Choroid plexus epithelial cell (primary cell): ENCODE measurements around the gene GIMAP2.

Source experiments
- DNase-seq: peaks from one replicate; pipeline ENCODE4 v3.0.0-alpha.2; 2010; ENCODE audit warnings: low read depth
- H3K4me3 ChIP-seq: 2 replicates; pipeline ENCODE4 v1.5.1; 2011; ENCODE audit warnings: low read depth, mild to moderate bottlenecking, control low read depth, low read length, moderate library complexity
- CTCF ChIP-seq: conservative IDR thresholded peaks from 2 replicates; pipeline ENCODE4 v1.5.1; 2011; ENCODE audit warnings: low read depth, mild to moderate bottlenecking, control low read depth, inconsistent platforms, low read length, moderate library complexity

Gene GIMAP2

GRCh38 chr7:150723467-150723866 lies 38.0 kb downstream of the GIMAP2 start:
- no peak for DNase-seq
- H3K4me3 ChIP-seq: no peak overlapping the region
- no peak for TF ChIP-seq CTCF

- DNase-seq: no peak
- H3K4me3 ChIP-seq: no peak overlapping the region
- no peak for TF ChIP-seq CTCF
Observed at GRCh38 chr7:150727381-150727780, 41.9 kb downstream of the GIMAP2 start.

GRCh38 chr7:150728011-150728410 lies 42.5 kb downstream of the GIMAP2 start:
- no peak for TF ChIP-seq CTCF
- no peak overlapping the region for H3K4me3 ChIP-seq
- no peak for DNase-seq

DNA sequence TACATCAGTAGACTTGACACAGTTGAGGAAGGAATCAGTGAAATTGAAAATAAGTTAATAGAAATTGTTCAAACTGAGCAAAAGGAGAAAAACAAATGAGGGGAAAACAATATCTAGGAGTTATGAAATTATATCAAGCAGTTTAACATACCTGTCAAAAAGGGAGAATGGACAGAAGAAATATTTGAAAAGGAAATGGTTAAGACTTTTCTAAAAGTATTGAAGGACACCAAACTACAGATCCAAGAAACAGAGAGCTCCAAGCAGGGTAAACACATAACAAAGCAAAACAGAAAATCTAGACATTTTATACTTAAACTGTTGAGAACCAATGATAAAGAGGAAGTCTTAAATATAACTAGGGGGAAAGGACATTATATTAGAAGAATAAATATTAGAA lies 43.1 kb downstream of the GIMAP2 start:
- TF ChIP-seq CTCF: no peak
- H3K4me3 ChIP-seq: no peak overlapping the region
- DNase-seq: no peak

DNA sequence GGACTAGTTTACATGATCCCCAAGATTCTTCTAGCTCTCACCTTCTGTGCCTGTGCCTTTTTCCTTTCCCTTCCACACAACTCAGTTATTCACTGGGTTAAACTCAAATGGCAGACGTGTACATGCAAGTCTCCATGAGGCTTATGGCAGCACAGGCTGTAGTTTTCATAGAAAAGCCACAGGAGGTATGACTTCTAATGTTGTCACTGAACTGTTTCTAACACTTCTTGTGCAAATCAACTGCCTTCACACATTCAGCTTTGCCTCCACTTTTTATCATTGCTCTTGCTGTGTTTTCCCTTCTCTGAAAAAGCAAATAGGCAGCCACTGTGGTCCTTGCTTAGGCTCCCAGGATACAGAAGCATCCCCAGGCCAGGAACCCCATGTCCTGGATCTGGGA lies 46.4 kb downstream of the GIMAP2 start:
- DNase-seq: no peak
- no peak overlapping the region for H3K4me3 ChIP-seq
- no peak for TF ChIP-seq CTCF

- no peak for DNase-seq
- TF ChIP-seq CTCF: no peak
- H3K4me3 ChIP-seq: no peak overlapping the region
Observed at GRCh38 chr7:150732786-150733481, 47.4 kb downstream of the GIMAP2 start.

DNA sequence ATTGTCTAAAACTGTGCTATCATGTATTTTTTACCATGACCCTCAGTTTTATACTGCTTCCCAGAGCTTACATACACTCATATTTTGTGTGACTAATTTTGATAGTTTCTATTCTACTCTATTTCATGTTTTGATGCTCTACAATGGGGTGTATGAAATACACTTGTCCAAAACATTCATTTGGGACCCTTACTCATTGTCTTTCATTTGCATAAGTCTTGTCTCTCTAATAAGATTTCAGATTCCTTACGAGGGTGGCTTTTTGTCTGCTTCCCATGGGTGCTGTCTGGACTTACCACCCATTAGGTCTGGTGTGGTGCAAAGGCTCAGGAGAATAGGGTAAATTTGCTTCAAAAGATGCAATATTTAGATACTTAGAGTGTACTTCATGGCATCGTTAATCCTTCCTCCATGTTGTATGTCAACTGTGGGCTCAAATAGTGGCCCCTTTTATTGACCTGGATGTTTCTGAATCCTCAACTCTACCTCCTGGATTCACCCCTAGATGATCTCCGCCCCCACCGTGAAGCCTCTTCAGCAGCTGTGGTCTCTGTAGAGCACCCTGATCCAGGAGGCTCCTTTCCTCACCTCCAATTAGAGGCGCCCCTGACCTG lies 48.1 kb downstream of the GIMAP2 start:
- DNase-seq: no peak
- no peak for TF ChIP-seq CTCF
- no peak overlapping the region for H3K4me3 ChIP-seq
